ENCODE measurements around the gene TMEM200A. TPM values are rescaled to one million over a fixed set of nuclear protein-coding genes. Genes with fewer than 3 reads are reported as not detected.

Gene TMEM200A
- polyA plus RNA-seq, 4 donors: 19.9 to 28.1 (median 23.1) TPM

DNA sequence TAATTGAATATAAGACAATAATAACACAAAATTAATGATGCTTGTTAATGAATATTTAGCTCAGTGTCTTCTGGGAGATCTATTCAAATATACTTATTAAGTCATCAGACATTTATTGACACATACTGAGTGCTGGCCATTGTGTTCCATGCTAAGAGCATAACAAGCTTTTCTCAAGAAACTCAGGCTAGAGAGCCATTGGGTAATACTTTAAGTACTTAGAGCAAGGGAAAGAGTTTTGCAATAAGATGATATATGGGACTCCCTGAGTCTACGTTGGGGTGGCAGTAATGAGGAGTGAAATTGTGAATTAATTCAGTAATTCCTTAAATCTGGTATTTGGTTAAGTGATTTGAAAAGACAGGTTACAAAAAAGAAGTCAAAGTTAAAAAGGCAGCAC is 11.1 kb downstream of the TMEM200A start:
- DNase-seq (ENCODE audit: low read depth in 4 of 4, low spot score in 3 of 4): no peak

DNA sequence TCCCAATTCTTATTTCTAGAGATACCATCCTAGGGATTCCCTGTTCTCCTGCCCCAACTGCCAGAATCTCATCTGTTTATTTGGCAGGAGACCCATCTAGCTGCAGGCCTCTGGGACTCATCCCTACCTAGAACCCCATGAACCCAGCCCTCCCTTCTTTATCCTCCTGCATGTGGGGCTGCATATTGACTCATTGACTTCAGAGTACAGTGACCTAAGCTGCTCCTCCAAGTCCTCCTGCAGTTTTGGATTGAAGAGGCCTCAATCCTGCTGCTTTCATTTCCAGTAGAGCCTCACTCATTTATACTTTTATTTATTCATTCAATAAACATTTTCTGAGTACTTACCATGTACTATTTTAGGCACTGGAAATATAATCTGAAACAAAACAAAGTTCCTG is 11.6 kb downstream of the TMEM200A start:
- no peak for DNase-seq (ENCODE audit: low read depth in 4 of 4, low spot score in 3 of 4)

DNA sequence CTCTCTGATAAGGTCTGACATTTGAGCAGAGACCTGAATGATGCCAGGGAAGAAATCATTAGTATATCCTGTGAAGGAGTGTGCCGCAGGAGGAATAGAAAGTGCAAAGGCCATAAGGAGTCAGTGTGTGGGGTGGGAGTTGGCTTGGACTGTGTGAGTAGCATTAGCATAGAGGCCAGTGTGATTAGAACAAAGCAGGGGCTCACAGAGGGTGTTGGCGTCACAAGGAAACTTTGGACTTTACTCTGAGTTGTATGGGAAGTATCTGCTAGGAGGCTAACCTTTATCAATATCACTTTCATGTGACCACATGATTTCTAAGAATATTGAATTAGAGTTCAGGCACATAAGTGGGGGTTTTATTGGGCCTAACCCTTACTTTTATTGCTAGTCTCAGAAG is 12.1 kb downstream of the TMEM200A start:
- DNase-seq (ENCODE audit: low read depth in 4 of 4, low spot score in 3 of 4): no peak

DNA sequence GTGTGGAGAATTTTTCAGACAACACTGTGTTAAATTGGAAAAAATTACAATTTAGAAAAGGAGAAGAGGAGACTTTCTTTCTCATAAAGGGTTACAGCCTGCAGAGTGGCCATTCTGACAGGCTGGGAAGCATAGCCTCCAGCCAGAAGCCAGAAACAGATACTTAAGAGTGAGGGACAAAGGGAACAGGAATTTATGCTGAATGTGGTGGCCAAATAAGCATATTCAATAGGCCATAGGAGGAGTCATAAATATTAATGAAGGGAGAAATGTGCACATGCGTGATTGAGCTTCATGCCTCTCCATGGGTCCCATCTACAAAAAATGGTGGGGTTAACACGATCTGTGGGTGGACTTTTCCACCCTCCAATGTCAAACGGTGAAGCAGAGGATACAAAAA is 13.4 kb downstream of the TMEM200A start:
- no peak for DNase-seq (ENCODE audit: low read depth in 4 of 4, low spot score in 3 of 4)

DNA sequence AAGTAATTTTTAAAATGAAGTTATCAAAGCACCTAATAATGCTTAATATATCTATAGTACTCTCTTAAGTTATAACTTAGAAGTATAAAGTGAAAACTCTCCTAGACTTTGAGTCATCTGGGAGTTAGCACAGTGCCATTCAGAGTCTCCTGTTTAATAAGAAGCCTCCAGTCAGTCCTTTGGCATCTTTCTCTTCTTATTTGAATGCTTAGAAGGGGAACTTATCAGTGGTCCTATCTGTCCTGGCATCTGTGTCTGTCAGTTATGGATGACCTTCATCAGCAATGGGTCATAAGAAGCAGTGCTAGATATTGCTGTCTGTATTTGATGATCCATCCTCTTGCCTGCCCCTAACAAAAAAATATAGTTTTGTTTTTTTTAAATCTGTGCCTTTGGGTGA is 15.2 kb downstream of the TMEM200A start:
- no peak for DNase-seq (ENCODE audit: low read depth in 4 of 4, low spot score in 3 of 4)

DNA sequence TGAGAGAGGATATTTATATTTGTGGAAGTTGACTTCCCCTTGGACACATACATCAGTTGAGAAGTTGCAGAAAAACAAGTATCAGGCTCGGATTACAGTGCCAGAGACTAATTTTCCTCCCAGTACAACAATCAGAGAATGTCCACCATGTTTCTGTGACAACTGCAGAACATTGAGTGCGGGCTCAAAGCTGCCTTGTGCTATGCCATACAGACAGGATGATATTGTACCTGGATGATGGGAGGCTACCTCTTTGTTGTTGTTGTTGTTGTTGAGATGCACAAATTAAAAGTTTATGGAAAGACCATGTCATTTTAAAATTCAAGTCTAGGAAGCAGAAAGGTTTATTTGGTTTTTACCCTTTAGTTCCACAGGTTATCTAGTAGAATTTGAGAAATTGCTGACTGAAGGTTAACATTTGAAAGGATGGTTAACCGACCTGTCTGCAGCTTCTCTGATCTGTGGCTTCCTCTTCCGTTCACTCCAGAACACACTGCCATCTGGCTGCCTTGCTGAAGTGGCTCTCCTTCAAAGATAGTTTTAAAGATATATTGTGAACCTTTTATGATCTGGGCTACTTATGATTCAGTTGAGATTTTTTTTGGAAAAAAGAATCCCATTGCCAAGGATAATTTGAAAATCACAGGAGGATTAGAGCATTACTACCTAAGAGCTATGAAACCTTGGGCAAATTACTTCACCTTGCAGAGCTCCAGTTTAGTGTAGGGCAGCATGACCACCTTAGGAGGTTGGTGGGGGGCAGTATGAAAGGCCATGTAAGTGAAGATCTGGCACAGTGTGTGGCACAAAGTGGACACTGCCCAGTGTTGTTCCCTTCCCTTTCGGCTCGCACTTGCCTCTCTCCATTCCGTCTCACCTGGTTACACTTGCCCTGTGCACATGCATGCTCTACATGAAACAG is 15.9 kb downstream of the TMEM200A start:
- DNase-seq (ENCODE audit: low read depth in 4 of 4, low spot score in 3 of 4): no peak

DNA sequence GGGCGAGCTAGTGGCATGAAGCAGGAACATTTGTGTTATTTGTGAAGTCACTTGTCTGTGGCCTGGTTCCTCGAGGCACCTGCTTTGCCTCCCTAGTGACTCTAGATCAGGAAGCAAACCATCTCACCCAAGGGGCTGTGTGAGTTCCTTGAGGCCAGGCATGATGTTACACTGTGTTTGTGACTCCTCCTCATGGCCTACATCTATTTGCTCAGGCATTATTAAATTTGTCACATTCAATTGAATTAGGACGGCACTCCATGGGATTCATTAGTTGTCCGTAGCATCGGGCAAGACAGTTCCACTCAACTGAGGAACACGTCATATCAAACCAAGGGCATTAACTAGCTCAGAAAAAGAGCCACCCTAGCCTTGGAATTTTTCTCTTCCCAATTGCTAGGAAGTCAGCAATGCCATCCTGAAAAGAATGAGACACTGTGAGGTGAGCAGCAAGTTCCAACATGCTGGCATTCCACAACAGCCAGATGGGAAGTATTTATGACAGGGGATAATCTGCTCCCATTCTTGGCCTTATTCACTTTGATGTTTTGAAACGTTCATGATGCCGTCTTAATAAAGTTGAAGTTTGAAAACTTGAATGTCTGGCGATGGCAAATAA is 17.2 kb downstream of the TMEM200A start:
- DNase-seq (ENCODE audit: low read depth in 4 of 4, low spot score in 3 of 4): no peak

DNA sequence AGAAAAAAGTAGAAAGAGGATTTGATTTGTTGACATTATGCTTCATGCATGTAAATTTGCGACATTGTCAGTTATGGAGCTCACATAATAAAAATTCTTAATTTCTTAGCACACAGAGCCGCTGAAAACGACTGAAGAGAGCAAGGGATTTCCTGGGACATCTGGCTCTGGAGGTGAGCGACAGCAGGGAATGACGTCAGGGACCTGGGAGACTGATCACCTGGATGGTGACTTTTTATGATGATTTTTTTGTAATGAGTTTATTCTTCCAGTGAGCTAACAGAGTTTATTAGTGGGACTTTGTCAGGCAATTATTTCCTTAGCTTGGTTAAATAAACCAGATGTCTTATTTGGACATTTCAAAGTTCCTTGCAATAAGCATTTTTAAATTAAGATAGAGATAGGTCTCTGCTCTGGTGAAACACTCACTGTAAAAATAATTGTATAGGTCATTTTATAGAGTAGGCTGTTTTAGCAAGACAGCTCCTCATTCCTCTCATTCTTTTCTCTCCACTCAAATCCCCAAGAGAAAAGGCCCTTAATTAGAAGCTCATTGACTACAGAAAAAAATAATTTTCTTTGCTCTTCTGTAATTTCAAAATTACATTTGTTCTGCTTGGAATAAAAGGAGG is 19.4 kb downstream of the TMEM200A start:
- no peak for DNase-seq (ENCODE audit: low read depth in 4 of 4, low spot score in 3 of 4)

DNA sequence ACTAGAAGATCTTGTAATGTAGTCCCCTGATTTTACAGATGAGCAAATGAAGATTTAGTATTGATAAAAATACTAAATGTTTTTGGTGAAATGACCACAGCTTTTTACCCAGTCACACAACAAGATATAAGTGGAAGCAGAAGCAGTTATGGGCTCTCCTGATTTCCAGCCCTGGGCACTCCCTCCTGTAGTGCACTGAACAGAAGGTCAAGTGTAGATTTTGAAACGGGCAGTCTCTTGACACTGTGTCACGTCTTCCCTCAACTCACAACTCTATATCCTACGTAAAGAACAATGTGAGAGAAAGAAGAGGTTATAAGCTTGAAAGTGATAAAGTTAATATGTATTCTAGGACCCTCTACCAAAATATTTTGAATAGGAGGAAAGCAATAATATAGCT is 23.3 kb downstream of the TMEM200A start:
- no peak for DNase-seq (ENCODE audit: low read depth in 4 of 4, low spot score in 3 of 4)

DNA sequence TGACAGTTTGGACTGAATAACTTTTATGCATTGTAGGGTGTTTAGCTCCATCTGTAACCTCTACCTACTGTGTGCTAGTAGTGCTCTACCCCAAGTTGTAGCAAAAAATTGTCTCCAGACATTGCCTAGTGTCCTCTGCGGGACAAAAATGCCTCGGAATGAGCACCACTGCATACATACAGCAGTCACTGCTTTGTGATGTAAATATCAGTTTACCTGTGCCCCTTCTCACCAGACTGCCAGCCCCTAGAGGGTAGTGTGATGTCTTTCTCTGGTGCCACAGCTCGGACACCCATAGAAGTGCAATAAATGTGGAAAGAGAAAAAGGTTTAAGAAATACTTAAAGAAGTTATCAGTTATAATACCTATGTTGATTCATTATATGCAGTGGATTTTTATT is 25.1 kb downstream of the TMEM200A start:
- DNase-seq (ENCODE audit: low read depth in 4 of 4, low spot score in 3 of 4): no peak

DNA sequence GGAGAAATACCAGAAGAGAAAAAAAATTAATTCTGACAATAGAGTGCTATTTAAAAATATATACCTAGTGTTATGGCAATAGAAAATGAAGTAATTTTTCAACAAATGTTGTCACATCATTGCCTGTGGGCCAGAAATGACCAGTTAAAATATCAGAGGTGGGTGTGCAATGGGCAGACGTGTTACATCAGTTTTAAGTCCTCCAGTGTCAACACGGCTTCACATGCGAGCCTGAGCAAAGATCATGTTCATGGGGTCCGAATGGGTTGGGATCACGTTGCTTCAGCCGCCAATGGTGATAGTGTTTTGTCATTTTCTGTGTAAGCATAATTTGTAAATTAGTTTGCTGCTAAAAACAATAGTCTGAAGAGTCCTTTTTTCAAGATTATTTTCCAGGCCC is 27.5 kb downstream of the TMEM200A start:
- no peak for DNase-seq (ENCODE audit: low read depth in 4 of 4, low spot score in 3 of 4)

DNA sequence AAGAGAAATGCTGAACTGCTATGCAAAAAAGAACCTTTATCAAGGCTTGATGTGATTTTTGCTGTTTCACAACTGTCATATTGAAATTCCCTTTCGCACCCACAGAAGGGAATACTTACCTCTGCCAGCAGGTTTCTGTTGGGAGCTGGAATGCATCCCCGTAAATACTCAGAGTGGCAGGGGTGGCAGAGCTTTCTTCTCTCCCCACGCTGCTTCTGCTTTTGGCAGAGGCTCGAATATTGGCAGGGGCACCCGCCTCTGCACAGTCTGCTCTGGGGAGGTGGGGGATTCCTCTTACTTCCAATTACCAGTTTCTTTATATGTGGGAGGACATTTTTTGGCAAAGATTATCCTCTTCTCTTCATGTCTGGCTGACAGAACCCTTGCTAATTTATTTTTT is 28.4 kb downstream of the TMEM200A start:
- no peak for DNase-seq (ENCODE audit: low read depth in 4 of 4, low spot score in 3 of 4)

DNA sequence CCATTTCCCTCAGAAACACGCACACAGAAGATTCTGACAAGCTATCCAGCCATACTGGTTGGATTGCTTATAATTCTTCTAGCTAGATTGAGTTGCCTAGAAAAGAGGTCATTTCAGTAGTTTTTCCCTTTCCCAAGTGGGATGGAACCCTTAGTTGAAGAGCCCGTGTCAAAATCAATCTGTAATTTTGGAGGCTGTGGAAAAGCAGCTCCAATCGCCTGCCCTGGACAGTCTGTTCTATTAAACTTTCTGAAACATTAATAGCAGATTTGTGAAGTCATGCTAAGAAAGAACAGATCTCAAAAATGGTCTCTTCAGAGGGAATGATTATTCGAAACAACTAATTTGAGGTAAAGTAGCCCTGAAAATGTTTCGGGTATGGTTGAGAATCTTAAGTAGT is 29.3 kb downstream of the TMEM200A start:
- no peak for DNase-seq (ENCODE audit: low read depth in 4 of 4, low spot score in 3 of 4)

DNA sequence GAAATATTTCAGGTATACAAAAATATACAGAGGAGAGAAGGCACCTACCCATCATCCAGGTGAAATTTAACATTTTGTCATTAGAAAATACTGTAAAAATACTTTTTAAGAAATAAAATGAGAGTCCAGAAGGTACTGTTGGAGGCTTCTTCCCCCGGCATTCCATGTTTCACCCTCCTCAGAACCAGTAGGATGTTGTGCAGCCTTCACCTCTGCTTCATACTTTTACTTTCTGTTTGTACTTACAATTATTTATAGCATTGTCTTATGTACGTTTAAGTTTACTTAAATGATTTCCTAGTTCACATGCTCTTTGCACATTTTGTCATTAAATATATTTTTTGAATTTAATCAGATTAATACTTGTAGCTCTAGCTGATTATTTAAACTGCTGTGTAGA is 30.9 kb downstream of the TMEM200A start:
- no peak for DNase-seq (ENCODE audit: low read depth in 4 of 4, low spot score in 3 of 4)

DNA sequence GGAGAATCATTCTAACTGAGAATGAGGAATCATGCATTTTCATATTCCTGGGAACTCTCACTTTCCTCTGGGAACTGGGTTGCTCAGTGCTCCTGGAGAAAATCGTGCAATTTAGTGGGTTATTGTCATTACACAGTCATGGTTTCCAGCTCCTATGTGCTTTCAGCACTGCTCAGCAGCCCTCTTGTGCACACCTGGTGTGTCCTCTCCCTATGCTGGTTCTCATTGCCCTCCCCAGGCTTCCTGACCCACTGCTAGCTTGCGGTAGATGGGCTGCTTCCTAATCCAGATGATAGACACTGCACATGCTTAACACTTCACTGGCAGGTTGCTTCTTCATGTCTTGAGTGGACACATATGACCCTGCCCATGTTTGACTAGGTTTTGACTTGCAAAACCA is 39.7 kb downstream of the TMEM200A start:
- no peak for DNase-seq (ENCODE audit: low read depth in 4 of 4, low spot score in 3 of 4)

DNA sequence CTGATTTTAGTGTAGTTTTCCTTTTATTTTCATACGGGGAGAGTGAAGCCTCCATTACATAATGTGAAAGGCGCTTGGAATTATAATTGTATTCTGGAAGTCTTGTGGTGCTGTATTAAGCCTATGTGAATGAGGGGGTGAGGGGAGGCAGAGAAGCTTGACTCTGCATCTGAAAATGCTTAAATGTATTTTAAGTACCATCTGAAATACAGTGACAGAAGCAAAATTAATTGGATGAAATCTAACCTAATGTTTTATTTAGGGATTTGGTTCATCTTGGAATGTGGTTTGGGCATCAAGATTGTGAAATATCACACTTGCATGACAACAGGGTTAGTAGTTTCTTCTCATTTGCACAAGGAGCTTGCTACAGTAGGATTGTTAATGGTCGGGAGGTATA is 41.2 kb downstream of the TMEM200A start:
- no peak for DNase-seq (ENCODE audit: low read depth in 4 of 4, low spot score in 3 of 4)

DNA sequence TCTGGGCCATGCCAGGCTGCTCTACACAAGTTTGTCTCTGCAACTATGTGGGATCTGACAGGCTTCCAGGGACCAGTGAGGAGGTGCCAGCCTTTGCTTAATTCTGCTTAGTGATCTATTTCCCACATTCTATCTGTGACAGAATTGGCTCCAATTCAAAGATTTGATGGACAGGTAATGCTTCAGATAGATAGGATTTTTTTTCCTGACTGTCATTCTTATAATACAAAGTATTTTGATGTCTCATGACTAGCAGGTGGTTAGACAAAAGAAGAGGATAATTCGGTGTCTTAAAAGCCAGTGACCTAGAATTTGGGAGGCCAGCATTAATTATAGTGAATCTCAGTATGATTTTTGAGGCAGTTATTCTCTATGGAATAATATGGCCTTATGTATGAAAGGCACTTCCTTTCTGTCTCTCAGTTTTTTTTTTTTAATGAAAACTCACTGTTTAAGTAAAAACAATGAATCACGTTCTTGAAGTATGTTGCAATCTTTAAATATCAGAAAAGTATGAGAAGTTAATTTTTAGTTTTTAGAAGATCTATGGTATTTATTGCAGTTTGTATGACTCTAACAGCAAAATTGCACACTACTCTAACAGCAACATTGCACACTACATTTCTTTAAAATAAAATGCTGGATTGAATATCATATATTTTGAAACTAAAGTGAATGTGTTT is 43.7 kb downstream of the TMEM200A start:
- DNase-seq (ENCODE audit: low read depth in 4 of 4, low spot score in 3 of 4): no peak

DNA sequence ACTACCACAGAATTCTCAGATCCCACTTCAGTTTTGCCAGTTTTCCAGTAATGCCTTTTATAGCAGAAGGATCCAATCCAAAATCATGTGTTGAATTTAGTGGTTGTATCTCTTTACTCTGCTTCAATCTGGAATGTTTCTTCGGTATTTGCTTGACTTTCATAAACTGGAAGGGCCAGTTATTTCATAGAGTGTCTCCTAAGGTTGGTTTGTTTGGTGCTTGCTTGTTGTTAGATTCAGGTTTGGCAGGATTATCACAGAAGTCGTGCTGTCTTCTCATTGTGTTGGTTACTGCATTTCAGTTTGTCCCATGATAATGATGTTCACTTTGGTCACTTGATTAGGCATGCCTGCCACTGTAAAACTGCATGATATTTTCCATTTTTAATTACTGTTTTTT is 45.7 kb downstream of the TMEM200A start:
- no peak for DNase-seq (ENCODE audit: low read depth in 4 of 4, low spot score in 3 of 4)

DNA sequence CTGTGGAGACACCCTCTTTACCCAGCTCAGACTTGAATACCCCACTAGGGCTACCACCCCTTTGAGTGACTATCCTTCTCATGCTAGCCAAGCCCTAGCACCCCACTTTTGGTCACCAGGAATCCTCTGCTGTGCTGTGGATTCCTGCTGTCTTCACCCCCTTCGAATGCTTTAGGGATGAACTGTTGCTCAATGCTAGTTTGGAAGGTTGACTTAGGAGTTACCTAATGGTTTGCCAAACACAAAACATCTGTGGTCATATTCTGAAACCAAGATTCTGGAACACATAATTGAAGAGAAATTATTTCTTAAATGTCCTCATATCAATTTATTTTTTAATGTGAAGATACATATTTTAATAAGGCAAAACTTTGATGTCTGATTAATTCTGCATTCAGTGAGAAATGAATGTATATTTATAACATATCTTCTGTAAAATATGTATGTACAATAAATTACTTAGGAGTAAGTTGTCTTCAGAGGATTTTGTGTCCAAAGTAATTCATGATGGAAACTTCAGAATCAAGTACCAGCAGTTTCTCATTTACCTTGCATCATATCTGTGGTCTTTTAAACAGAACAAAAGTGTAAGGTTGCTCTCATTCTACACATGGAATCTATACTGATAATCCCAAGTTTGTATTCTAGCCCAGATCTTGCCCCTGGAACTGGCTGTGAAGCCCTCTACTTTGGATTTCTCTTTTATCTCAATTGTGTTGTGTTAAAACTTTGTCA is 46.9 kb downstream of the TMEM200A start:
- DNase-seq (ENCODE audit: low read depth in 4 of 4, low spot score in 3 of 4): no peak

DNA sequence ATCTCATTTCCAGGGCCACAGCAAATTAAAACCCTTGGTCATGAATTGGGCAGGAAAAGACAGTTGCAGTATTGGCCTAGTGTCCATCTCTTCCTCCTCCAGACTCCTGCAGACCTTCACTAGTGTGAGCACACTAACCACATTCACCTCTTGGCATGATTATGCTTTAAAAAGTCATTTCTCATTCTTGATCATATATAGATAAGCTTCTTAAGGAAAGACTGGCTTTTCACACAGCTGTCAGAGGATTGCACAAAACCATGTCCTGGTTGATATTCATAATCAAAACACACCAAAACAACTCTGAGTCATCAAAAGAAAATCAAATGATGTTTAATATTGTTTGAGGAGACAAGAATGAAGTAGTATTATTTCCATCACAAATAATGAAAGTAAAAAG is 52.1 kb downstream of the TMEM200A start:
- DNase-seq (ENCODE audit: low read depth in 4 of 4, low spot score in 3 of 4): no peak

DNA sequence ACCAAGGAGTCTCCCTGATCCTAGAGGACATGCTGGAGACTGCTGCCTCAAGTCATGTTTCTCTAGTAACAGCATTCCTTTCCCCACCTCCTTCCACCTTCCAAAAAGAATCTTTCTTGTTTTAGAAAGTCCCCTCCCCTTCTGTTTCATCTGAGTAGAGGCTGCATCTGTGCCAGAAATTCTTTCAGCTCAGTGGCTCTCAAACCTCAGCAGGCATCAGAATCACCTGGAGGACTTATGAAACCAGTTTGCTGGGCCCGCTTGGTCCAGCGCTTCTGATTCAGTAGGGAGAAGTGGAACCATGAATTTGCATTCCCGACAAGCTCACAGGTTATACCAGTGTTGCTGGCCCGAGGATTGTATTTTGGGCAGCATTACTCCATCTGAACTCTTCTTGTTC is 55.1 kb downstream of the TMEM200A start:
- DNase-seq (ENCODE audit: low read depth in 4 of 4, low spot score in 3 of 4): no peak
